Endodermal cell (in vitro differentiated cells): ENCODE measurements around the gene SUFU. TPM values are rescaled to one million over a fixed set of nuclear protein-coding genes. Genes with fewer than 3 reads are reported as not detected.

ENCODE experiments used
- DNase-seq: peaks from one replicate; pipeline ENCODE4 v3.0.0-alpha.2; 2017
- H3K27ac ChIP-seq: 2 replicates; pipeline ENCODE4 v1.5.1; 2013; ENCODE audit warnings: mild to moderate bottlenecking, low read depth, low read length, moderate library complexity
- H3K27me3 ChIP-seq: 2 replicates; pipeline ENCODE4 v1.6.1; 2013; ENCODE audit warnings: mild to moderate bottlenecking, low read length, moderate library complexity; ENCODE audit not compliant: insufficient read depth, control insufficient read depth, poor library complexity, severe bottlenecking
- H3K36me3 ChIP-seq: 2 replicates; pipeline ENCODE4 v1.7.0; 2013; ENCODE audit warnings: mild to moderate bottlenecking, low read length, moderate library complexity; ENCODE audit not compliant: control insufficient read depth, insufficient read depth
- H3K4me1 ChIP-seq: one replicate; pipeline ENCODE4 v1.7.0; 2013; ENCODE audit warnings: low read length; ENCODE audit not compliant: control insufficient read depth, insufficient read depth
- H3K4me3 ChIP-seq: 2 replicates; pipeline ENCODE4 v1.5.1; 2013; ENCODE audit warnings: mild to moderate bottlenecking, low read length, moderate library complexity
- H3K9ac ChIP-seq: 2 replicates; pipeline ENCODE4 v1.6.1; 2013; ENCODE audit warnings: mild to moderate bottlenecking, low read length, moderate library complexity; ENCODE audit not compliant: poor library complexity, severe bottlenecking; ENCODE audit errors: extremely low read depth
- H3K9me3 ChIP-seq: 2 replicates; pipeline ENCODE4 v1.6.1; 2013; ENCODE audit warnings: mild to moderate bottlenecking, low read length, moderate library complexity; ENCODE audit not compliant: control insufficient read depth
- H3K27ac Mint-ChIP-seq: 2 replicates; pipeline ENCODE4 v1.8.0; 2020; ENCODE audit warnings: mixed read lengths
- H3K27me3 Mint-ChIP-seq: 2 replicates; pipeline ENCODE4 v1.8.0; 2021; ENCODE audit warnings: mild to moderate bottlenecking, mixed read lengths; ENCODE audit not compliant: insufficient read depth
- H3K36me3 Mint-ChIP-seq: 2 replicates; pipeline ENCODE4 v1.8.0; 2020; ENCODE audit warnings: low read depth, mixed read lengths
- H3K4me1 Mint-ChIP-seq: 2 replicates; pipeline ENCODE4 v1.8.0; 2020; ENCODE audit warnings: mixed read lengths
- H3K4me3 Mint-ChIP-seq: 2 replicates; pipeline ENCODE4 v1.8.0; 2020; ENCODE audit warnings: mild to moderate bottlenecking, moderate library complexity, mixed read lengths
- H3K9me3 Mint-ChIP-seq: 2 replicates; pipeline ENCODE4 v1.8.0; 2020; ENCODE audit warnings: mild to moderate bottlenecking, mixed read lengths
- CTCF ChIP-seq: fragments of 200-600 bp; sonication (generic); conservative IDR thresholded peaks from 2 replicates; pipeline ENCODE4 v1.5.0; 2021; ENCODE audit warnings: antibody characterized with exemption, mild to moderate bottlenecking
- WGBS, 2 experiments: methylation state at CpG; one replicate each; pipeline versions ENCODE4 v1.1.5 to v1.1.7; 2013; ENCODE audit warnings: missing lambda C conversion rate in 2 of 2, mixed read lengths in 1 of 2; ENCODE audit not compliant: insufficient coverage in 1 of 2, insufficient read length in 1 of 2; 5-methylcytosine and 5-hydroxymethylcytosine counted together
- total RNA-seq, 2 donors: library from RNA; stranded (reverse); fragmentation: NEBNext Ultra II Directional in 1 of 2; extraction: Animal tissue kit (Norgen Biotek cat#: 25700) in 1 of 2; gene quantifications; 2 replicates in 1 of 2; 3 replicates in 1 of 2; pipeline ENCODE4 v1.2.1, GENCODE V29; 2021

SUFU gene
- total RNA-seq, 2 donors from 2014 or later = 19.1 to 20.6 TPM

- no peak overlapping the region for H3K27ac Mint-ChIP-seq
- Histone ChIP-seq H3K4me1 (peaks cover 8% of the 10 kb centered on the region), H3K27ac (no peak overlapping the region), H3K9me3 (no peaks in the 10 kb centered on the region), H3K27me3 (peaks cover 40% of the 10 kb centered on the region), H3K36me3 (peaks cover under 1% of the 10 kb centered on the region), H3K9ac (no peak overlapping the region), H3K4me3 (no peak overlapping the region)
- no peak overlapping the region for H3K4me3 Mint-ChIP-seq
- no peak for DNase-seq
- no peak for TF ChIP-seq CTCF
- 94 to 97% methylated on average over 7 to 9 of the region's 9 CpGs for WGBS, 2 experiments
- peaks cover 57% of the 10 kb centered on the region for H3K27me3 Mint-ChIP-seq
- peaks cover 52% of the 10 kb centered on the region for H3K4me1 Mint-ChIP-seq
- H3K9me3 Mint-ChIP-seq = no peaks in the 10 kb centered on the region
- H3K36me3 Mint-ChIP-seq = peaks cover 4% of the 10 kb centered on the region
Observed at GRCh38 chr10:102457591-102458150, 46.1 kb upstream of the SUFU start.

GRCh38 chr10:102458656-102459055 is 45.1 kb upstream of the SUFU start:
- Histone ChIP-seq H3K27ac (no peak overlapping the region), H3K9me3 (no peaks in the 10 kb centered on the region), H3K4me1 (peaks cover 5% of the 10 kb centered on the region), H3K9ac (no peak overlapping the region), H3K27me3 (peaks cover 42% of the 10 kb centered on the region), H3K4me3 (no peak overlapping the region), H3K36me3 (no peaks in the 10 kb centered on the region)
- H3K36me3 Mint-ChIP-seq = no peaks in the 10 kb centered on the region
- peaks cover 52% of the 10 kb centered on the region for H3K4me1 Mint-ChIP-seq
- no peak overlapping the region for H3K27ac Mint-ChIP-seq
- no peak overlapping the region for H3K4me3 Mint-ChIP-seq
- TF ChIP-seq CTCF = no peak
- peaks cover 53% of the 10 kb centered on the region for H3K27me3 Mint-ChIP-seq
- 86 to 100% methylated on average over 1 to 4 of the region's 4 CpGs for whole genome bisulfite sequencing, 2 experiments
- no peaks in the 10 kb centered on the region for H3K9me3 Mint-ChIP-seq
- no peak for DNase-seq

GRCh38 chr10:102460836-102461186 is 43.0 kb upstream of the SUFU start:
- no peak overlapping the region for H3K9ac ChIP-seq
- no peak overlapping the region for H3K4me3 ChIP-seq
- H3K27ac ChIP-seq = peak overlapping the region; percentile 3
- peak overlapping the region; percentile 64 for H3K4me3 Mint-ChIP-seq
- H3K4me1 Mint-ChIP-seq = peaks cover 43% of the 10 kb centered on the region
- H3K4me1 ChIP-seq = peaks cover 5% of the 10 kb centered on the region
- H3K36me3 Mint-ChIP-seq = no peaks in the 10 kb centered on the region
- H3K36me3 ChIP-seq = no peaks in the 10 kb centered on the region
- WGBS, 2 experiments = 54 to 59% methylated on average over 8 of the region's 8 CpGs
- no peaks in the 10 kb centered on the region for H3K9me3 Mint-ChIP-seq
- peaks cover 42% of the 10 kb centered on the region for H3K27me3 ChIP-seq
- no peaks in the 10 kb centered on the region for H3K9me3 ChIP-seq
- no peak for TF ChIP-seq CTCF
- peak overlapping the region; percentile 91 for H3K27ac Mint-ChIP-seq
- no peak for DNase-seq
- H3K27me3 Mint-ChIP-seq = peaks cover 54% of the 10 kb centered on the region
